SK-N-SH (cell line): ENCODE data around the gene MYO16.

Source experiments
- POLR2AphosphoS5 ChIP-seq: IDR thresholded peaks from 2 replicates; pipeline ENCODE4 v1.6.1; 2012; ENCODE audit warnings: low read depth, low read length
- RAD21 ChIP-seq: IDR thresholded peaks from 2 replicates; pipeline ENCODE4 v1.6.1; 2012; ENCODE audit warnings: mild to moderate bottlenecking, low read length
- SIN3A ChIP-seq: IDR thresholded peaks from 2 replicates; pipeline ENCODE4 v1.6.1; 2012; ENCODE audit warnings: low read depth, mild to moderate bottlenecking, low read length, moderate library complexity, borderline replicate concordance
- SMC3 ChIP-seq: IDR thresholded peaks from 2 replicates; pipeline ENCODE4 v1.6.1; 2012; ENCODE audit warnings: low read depth, low read length, improper control_type of control experiment
- TCF12 ChIP-seq: IDR thresholded peaks from 2 replicates; pipeline ENCODE4 v1.4.0; 2012
- YY1 ChIP-seq: IDR thresholded peaks from 2 replicates; pipeline ENCODE4 v1.4.0; 2012; ENCODE audit warnings: low read depth, mild to moderate bottlenecking
- TF ChIP-seq, protein P1 (sequence below): fragments of 200-600 bp; sonication (generic); IDR thresholded peaks from 2 replicates; pipeline ENCODE4 v1.6.1; 2017; ENCODE audit warnings: antibody characterized with exemption, mild to moderate bottlenecking, moderate library complexity

DNA sequence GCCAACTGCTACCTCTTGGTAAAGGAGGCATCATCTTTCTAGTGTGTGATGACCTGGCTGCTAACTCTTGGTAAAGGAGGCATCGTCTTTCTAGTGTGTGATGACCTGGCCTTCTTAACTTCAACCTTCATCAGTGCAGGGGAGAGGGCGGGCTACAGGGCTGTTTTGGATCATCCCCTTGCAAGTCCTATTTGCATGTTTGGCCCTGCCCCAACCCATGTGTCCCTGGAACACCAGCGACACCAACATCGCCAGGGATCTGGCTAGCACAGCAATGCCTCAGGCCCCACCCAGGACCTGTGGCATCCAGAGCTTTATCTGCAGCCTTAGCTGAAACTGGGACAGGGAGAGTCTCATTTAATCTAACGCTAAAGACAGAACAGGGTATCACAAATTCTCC is 492.4 kb downstream of the MYO16 start:
- TF ChIP-seq TCF12 (no peak), SIN3A (no peak), YY1 (no peak), RAD21 (no peak), POLR2AphosphoS5 (no peak), SMC3 (no peak)
- TF ChIP-seq, protein P1, sequence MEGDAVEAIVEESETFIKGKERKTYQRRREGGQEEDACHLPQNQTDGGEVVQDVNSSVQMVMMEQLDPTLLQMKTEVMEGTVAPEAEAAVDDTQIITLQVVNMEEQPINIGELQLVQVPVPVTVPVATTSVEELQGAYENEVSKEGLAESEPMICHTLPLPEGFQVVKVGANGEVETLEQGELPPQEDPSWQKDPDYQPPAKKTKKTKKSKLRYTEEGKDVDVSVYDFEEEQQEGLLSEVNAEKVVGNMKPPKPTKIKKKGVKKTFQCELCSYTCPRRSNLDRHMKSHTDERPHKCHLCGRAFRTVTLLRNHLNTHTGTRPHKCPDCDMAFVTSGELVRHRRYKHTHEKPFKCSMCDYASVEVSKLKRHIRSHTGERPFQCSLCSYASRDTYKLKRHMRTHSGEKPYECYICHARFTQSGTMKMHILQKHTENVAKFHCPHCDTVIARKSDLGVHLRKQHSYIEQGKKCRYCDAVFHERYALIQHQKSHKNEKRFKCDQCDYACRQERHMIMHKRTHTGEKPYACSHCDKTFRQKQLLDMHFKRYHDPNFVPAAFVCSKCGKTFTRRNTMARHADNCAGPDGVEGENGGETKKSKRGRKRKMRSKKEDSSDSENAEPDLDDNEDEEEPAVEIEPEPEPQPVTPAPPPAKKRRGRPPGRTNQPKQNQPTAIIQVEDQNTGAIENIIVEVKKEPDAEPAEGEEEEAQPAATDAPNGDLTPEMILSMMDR = no peak
